K562 (cell line): Measurements from ENCODE around the gene MYO1E. TPM values are rescaled to one million over a fixed set of nuclear protein-coding genes. Genes with fewer than 3 reads are reported as not detected.

Experiments used
- CCNT2 ChIP-seq: IDR thresholded peaks from 2 replicates; pipeline ENCODE4 v1.6.1; 2011; ENCODE audit warnings: borderline replicate concordance, low read depth, mild to moderate bottlenecking, moderate library complexity, mixed read lengths, low read length; ENCODE audit not compliant: insufficient read length; ENCODE audit errors: extremely low read depth
- CXXC5 ChIP-seq: fragments of 250-450 bp; sonication (Bioruptor Pico); IDR thresholded peaks from 2 replicates; pipeline ENCODE4 v1.8.0; 2022; ENCODE audit warnings: inconsistent platforms, mild to moderate bottlenecking, moderate library complexity
- ETV1 ChIP-seq: fragments of 450-650 bp; conservative IDR thresholded peaks from 2 replicates; pipeline ENCODE4 v1.6.1; 2016; ENCODE audit warnings: missing genetic modification characterization, control low read depth, low read depth, missing compliant biosample characterization
- GABPB2 ChIP-seq: fragments of 250-450 bp; sonication (Bioruptor Pico); conservative IDR thresholded peaks from 2 replicates; pipeline ENCODE4 v1.5.1; 2021; ENCODE audit warnings: mild to moderate bottlenecking
- ILK ChIP-seq: fragments of 450-650 bp; IDR thresholded peaks from 2 replicates; pipeline ENCODE4 v1.6.1; 2016; ENCODE audit warnings: missing genetic modification characterization, low read depth, mild to moderate bottlenecking, missing compliant biosample characterization, moderate library complexity, borderline replicate concordance
- KDM5B ChIP-seq: fragments of 200-600 bp; sonication (generic); IDR thresholded peaks from 2 replicates; pipeline ENCODE4 v1.6.1; 2012; ENCODE audit warnings: low read depth, mild to moderate bottlenecking, moderate library complexity, low read length, control low read depth, inconsistent platforms; ENCODE audit not compliant: insufficient replicate concordance
- MAFF ChIP-seq: IDR thresholded peaks from 2 replicates; pipeline ENCODE4 v1.6.1; 2012; ENCODE audit warnings: low read length, improper control_type of control experiment
- NCOR1 ChIP-seq: fragments of 450-650 bp; IDR thresholded peaks from 2 replicates; pipeline ENCODE4 v1.6.1; 2016; ENCODE audit warnings: mild to moderate bottlenecking, moderate library complexity
- NELFE ChIP-seq: IDR thresholded peaks from 2 replicates; pipeline ENCODE4 v1.6.1; 2011; ENCODE audit warnings: mild to moderate bottlenecking; ENCODE audit not compliant: insufficient read depth, insufficient read length
- NR1H2 ChIP-seq: sonication (generic); formaldehyde crosslinking; IDR thresholded peaks from 2 replicates; pipeline ENCODE4 v1.4.0; 2020; ENCODE audit warnings: mild to moderate bottlenecking, missing genetic modification reagents
- PPARD ChIP-seq: fragments of 250-450 bp; sonication (Bioruptor Pico); IDR thresholded peaks from 2 replicates; pipeline ENCODE4 v1.8.0; 2022; ENCODE audit warnings: inconsistent platforms, mild to moderate bottlenecking, moderate library complexity
- PRDM10 ChIP-seq: fragments of 450-650 bp; IDR thresholded peaks from 2 replicates; pipeline ENCODE4 v1.6.1; 2018; ENCODE audit not compliant: partially characterized antibody
- PTBP1 ChIP-seq: fragments of 200-400 bp; formaldehyde crosslinking; IDR thresholded peaks from 2 replicates; pipeline ENCODE4 v1.6.1; 2017; ENCODE audit warnings: low read depth, low read length
- RBM22 ChIP-seq: fragments of 200-400 bp; formaldehyde crosslinking; IDR thresholded peaks from 2 replicates; pipeline ENCODE4 v1.6.1; 2018; ENCODE audit warnings: low read length, low read depth; ENCODE audit not compliant: poor library complexity, severe bottlenecking
- SIN3B ChIP-seq: fragments of 450-650 bp; IDR thresholded peaks from 2 replicates; pipeline ENCODE4 v1.6.1; 2017; ENCODE audit warnings: low read depth, mild to moderate bottlenecking, moderate library complexity
- SMARCE1 ChIP-seq: fragments of 450-650 bp; IDR thresholded peaks from 2 replicates; pipeline ENCODE4 v1.7.1; 2016; ENCODE audit warnings: mild to moderate bottlenecking
- SNAPC5 ChIP-seq: fragments of 250-450 bp; sonication (Bioruptor Pico); IDR thresholded peaks from 2 replicates; pipeline ENCODE4 v1.8.0; 2021; ENCODE audit warnings: moderate library complexity, mild to moderate bottlenecking, inconsistent platforms
- ZBTB49 ChIP-seq: sonication (generic); formaldehyde crosslinking; IDR thresholded peaks from 2 replicates; pipeline ENCODE4 v1.8.0; 2022; ENCODE audit warnings: missing genetic modification reagents, mild to moderate bottlenecking, borderline replicate concordance
- ZNF165 ChIP-seq: fragments of 250-450 bp; sonication (Bioruptor Pico); IDR thresholded peaks from 2 replicates; pipeline ENCODE4 v1.4.0; 2020; ENCODE audit warnings: borderline replicate concordance
- ZNF280A ChIP-seq: fragments of 450-650 bp; IDR thresholded peaks from 2 replicates; pipeline ENCODE4 v1.6.1; 2018; ENCODE audit warnings: mild to moderate bottlenecking, low read depth; ENCODE audit not compliant: partially characterized antibody
- ZNF347 ChIP-seq: fragments of 450-650 bp; formaldehyde crosslinking; IDR thresholded peaks from 2 replicates; pipeline ENCODE4 v1.4.0; 2020; ENCODE audit warnings: low read depth, mild to moderate bottlenecking, moderate library complexity
- polyA plus RNA-seq, 8 experiments: library from polyadenylated mRNA; depleted of rRNA in 4 of 8; stranded (reverse) in 5 of 8; unstranded in 3 of 8; fragments of >200 nt; fragmentation: Nextera tagmentation in 2 of 8; fragmentation: Illumina TruSeq in 1 of 8; extraction: Ambion mirVana in 2 of 8; extraction: Trizol in 1 of 8; gene quantifications; 2 replicates each; pipeline versions ENCODE4 v1.2.1 to v1.2.3, GENCODE V29; 2011 to 2014; ENCODE audit warnings: inconsistent platforms in 1 of 8, missing spikeins in 1 of 8
- total RNA-seq, 7 experiments: library from RNA; depleted of rRNA in 6 of 7; stranded (reverse); fragments of >200 nt in 6 of 7; fragmentation: Illumina TruSeq in 2 of 7; extraction: Trizol in 2 of 7; gene quantifications; 2 replicates each; pipeline versions ENCODE4 v1.2.1 to v1.2.3, GENCODE V29; 2011 to 2021; ENCODE audit warnings: low replicate concordance in 1 of 7

The MYO1E gene
- total and polyA plus RNA-seq, 9 of the 15 experiments (the other 6 are each of a cell fraction or from before 2014, with no cell fraction given): under 0.01 to 0.44 (median 0.01) TPM; not detected in 6

GRCh38 chr15:59138243-59138642, 234.4 kb downstream of the MYO1E start (continued):
- TF ChIP-seq ZNF280A: no peak
- no peak for TF ChIP-seq RBM22
- no peak for TF ChIP-seq PPARD (CRISPR knock-in tag)
- TF ChIP-seq NELFE: no peak
- TF ChIP-seq CXXC5 (CRISPR knock-in tag): peak; percentile 54
- no peak for TF ChIP-seq PRDM10
- no peak for TF ChIP-seq PTBP1
- TF ChIP-seq NCOR1: peak; percentile 28; the same call in 1 of the 2 replicates
- no peak for TF ChIP-seq ZNF165 (CRISPR knock-in tag)
- TF ChIP-seq ZNF347 (CRISPR knock-in tag): no peak
- TF ChIP-seq ZBTB49: no peak
- no peak for TF ChIP-seq CCNT2
- TF ChIP-seq ILK (tag): no peak
- no peak for TF ChIP-seq GABPB2
- no peak for TF ChIP-seq NR1H2 (CRISPR knock-in tag)
- TF ChIP-seq SNAPC5 (CRISPR knock-in tag): no peak
- 0 out of 2 replicates have a peak, but pooled peaks have one; percentile 22 for TF ChIP-seq SIN3B
- no peak for TF ChIP-seq KDM5B
- no peak for TF ChIP-seq ETV1 (tag)
- TF ChIP-seq MAFF: no peak
- no peak for TF ChIP-seq SMARCE1
